HEK293 (cell line): ENCODE measurements around the gene PHF23.

Experiments used
- HOXC10 ChIP-seq: sonication (generic); formaldehyde crosslinking; IDR thresholded peaks from 2 replicates; pipeline ENCODE4 v1.8.1; 2023; ENCODE audit warnings: mild to moderate bottlenecking, missing genetic modification reagents
- KLF7 ChIP-seq: fragments of 450-650 bp; formaldehyde crosslinking; IDR thresholded peaks from 2 replicates; pipeline ENCODE4 v1.5.1; 2016; ENCODE audit warnings: missing biosample characterization, missing genetic modification characterization, borderline replicate concordance
- KLF9 ChIP-seq: fragments of 450-650 bp; formaldehyde crosslinking; IDR thresholded peaks from 2 replicates; pipeline ENCODE4 v1.5.1; 2016; ENCODE audit warnings: missing biosample characterization, missing genetic modification characterization, low read depth
- TRIM28 ChIP-seq: IDR thresholded peaks from 2 replicates; pipeline ENCODE4 v1.6.1; 2011; ENCODE audit warnings: low read length, control low read depth, borderline replicate concordance
- YY1 ChIP-seq: fragments of 450-650 bp; formaldehyde crosslinking; IDR thresholded peaks from 2 replicates; pipeline ENCODE4 v1.5.1; 2018; ENCODE audit warnings: missing biosample characterization, missing genetic modification characterization
- ZBTB21 ChIP-seq: fragments of 450-650 bp; formaldehyde crosslinking; IDR thresholded peaks from 2 replicates; pipeline ENCODE4 v1.5.1; 2017; ENCODE audit warnings: missing biosample characterization, missing genetic modification characterization
- ZNF133 ChIP-seq: fragments of 450-650 bp; formaldehyde crosslinking; IDR thresholded peaks from 2 replicates; pipeline ENCODE4 v1.5.1; 2016; ENCODE audit warnings: missing biosample characterization, missing genetic modification characterization
- ZNF146 ChIP-seq: fragments of 450-650 bp; formaldehyde crosslinking; IDR thresholded peaks from 2 replicates; pipeline ENCODE4 v1.5.1; 2016; ENCODE audit warnings: missing biosample characterization, missing genetic modification characterization
- ZNF274 ChIP-seq, 2 experiments: fragments of 200-500 bp in 1 of 2; fragments of 450-650 bp in 1 of 2; sonication (Bioruptor generic) in 1 of 2; formaldehyde crosslinking in 1 of 2; IDR thresholded peaks; 2 replicates each; pipeline versions ENCODE4 v1.5.1 to v1.6.1; 2014 to 2016; ENCODE audit warnings: borderline replicate concordance in 1 of 2, inconsistent platforms in 1 of 2, low read length in 1 of 2, missing biosample characterization in 1 of 2, missing genetic modification characterization in 1 of 2
- ZNF324 ChIP-seq: fragments of 450-650 bp; formaldehyde crosslinking; IDR thresholded peaks from 2 replicates; pipeline ENCODE4 v1.5.1; 2016; ENCODE audit warnings: missing biosample characterization, missing genetic modification characterization
- ZNF768 ChIP-seq: fragments of 450-650 bp; formaldehyde crosslinking; IDR thresholded peaks from 2 replicates; pipeline ENCODE4 v1.5.1; 2018; ENCODE audit warnings: missing biosample characterization, mild to moderate bottlenecking, missing genetic modification characterization
- ZNF777 ChIP-seq: fragments of 450-650 bp; formaldehyde crosslinking; IDR thresholded peaks from 2 replicates; pipeline ENCODE4 v1.5.1; 2017; ENCODE audit warnings: missing biosample characterization, missing genetic modification characterization, borderline replicate concordance
- TF ChIP-seq, protein P1 (sequence below): fragments of 450-650 bp; formaldehyde crosslinking; IDR thresholded peaks from 2 replicates; pipeline ENCODE4 v1.5.1; 2016; ENCODE audit warnings: missing biosample characterization, missing genetic modification characterization
- TF ChIP-seq, protein P2 (sequence below): fragments of 450-650 bp; formaldehyde crosslinking; IDR thresholded peaks from 2 replicates; pipeline ENCODE4 v1.5.1; 2016; ENCODE audit warnings: missing biosample characterization, missing genetic modification characterization

DNA sequence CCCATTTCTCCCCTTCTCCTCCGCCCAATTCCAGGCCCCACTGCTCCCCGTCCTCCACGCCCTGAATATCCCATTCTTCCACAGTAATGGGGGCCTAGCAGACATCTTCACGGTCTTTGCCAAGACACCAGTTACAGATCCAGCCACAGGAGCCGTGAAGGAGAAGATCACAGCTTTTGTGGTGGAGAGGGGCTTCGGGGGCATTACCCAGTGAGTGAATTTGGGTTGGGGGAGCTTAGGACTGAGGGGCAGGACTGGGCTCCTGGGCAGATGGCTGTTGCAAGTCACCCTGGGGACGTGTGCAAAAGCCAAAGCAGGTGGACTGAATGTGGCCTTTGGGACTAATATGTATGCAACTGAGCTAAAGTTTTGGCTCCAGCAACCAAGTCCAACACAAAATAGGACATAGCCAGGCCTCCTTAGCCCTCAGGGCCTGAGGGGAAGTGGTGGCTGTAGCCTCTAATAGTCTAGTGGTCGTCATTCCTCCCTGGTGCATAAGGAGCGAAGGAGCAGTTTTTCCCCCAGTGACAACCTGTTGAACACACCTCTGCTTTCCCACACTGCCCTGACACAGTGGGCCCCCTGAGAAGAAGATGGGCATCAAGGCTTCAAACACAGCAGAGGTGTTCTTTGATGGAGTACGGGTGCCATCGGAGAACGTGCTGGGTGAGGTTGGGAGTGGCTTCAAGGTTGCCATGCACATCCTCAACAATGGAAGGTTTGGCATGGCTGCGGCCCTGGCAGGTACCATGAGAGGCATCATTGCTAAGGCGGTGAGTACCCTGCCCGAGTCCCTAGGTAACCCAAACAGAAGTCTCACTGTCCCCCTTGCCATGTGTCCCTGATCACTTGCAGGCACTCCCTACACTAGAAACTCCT, 16.9 kb downstream of the PHF23 start:
- TF ChIP-seq YY1 (tag by site-specific recombination) = no peak
- no peak for TF ChIP-seq HOXC10 (CRISPR knock-in tag)
- no peak for TF ChIP-seq ZNF324
- TF ChIP-seq KLF7 = no peak
- TF ChIP-seq, protein P1, sequence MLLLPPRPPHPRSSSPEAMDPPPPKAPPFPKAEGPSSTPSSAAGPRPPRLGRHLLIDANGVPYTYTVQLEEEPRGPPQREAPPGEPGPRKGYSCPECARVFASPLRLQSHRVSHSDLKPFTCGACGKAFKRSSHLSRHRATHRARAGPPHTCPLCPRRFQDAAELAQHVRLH (tag by site-specific recombination) = no peak
- TF ChIP-seq, protein P2, sequence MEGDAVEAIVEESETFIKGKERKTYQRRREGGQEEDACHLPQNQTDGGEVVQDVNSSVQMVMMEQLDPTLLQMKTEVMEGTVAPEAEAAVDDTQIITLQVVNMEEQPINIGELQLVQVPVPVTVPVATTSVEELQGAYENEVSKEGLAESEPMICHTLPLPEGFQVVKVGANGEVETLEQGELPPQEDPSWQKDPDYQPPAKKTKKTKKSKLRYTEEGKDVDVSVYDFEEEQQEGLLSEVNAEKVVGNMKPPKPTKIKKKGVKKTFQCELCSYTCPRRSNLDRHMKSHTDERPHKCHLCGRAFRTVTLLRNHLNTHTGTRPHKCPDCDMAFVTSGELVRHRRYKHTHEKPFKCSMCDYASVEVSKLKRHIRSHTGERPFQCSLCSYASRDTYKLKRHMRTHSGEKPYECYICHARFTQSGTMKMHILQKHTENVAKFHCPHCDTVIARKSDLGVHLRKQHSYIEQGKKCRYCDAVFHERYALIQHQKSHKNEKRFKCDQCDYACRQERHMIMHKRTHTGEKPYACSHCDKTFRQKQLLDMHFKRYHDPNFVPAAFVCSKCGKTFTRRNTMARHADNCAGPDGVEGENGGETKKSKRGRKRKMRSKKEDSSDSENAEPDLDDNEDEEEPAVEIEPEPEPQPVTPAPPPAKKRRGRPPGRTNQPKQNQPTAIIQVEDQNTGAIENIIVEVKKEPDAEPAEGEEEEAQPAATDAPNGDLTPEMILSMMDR (tag by site-specific recombination) = no peak
- no peak for TF ChIP-seq TRIM28
- no peak for TF ChIP-seq ZBTB21 (tag by site-specific recombination)
- TF ChIP-seq ZNF768 (tag by site-specific recombination) = no peak
- no peak for TF ChIP-seq KLF9 (tag by site-specific recombination)
- no peak for TF ChIP-seq ZNF133 (tag by site-specific recombination)
- no peak for TF ChIP-seq ZNF274 (IDR thresholded peaks at IDR 0.05; ENCODE audit: low read length)
- no peak for TF ChIP-seq ZNF274 (tag by site-specific recombination; IDR thresholded peaks at IDR 0.05; ENCODE audit: borderline replicate concordance)
- no peak for TF ChIP-seq ZNF777 (tag by site-specific recombination)
- no peak for TF ChIP-seq ZNF146 (tag by site-specific recombination)
